ENCODE data around the gene RPS6KC1. TPM values are rescaled to one million over a fixed set of nuclear protein-coding genes. Genes with fewer than 3 reads are reported as not detected.
A peak's percentile ranks its signal among the peaks of the same experiment; 100 is the strongest.

RPS6KC1 gene
- total and polyA plus RNA-seq, 9 of the 15 experiments (the other 6 are each of a cell fraction or from before 2014, with no cell fraction given), result 4.3 to 34.6 (median 20.9) TPM

DNA sequence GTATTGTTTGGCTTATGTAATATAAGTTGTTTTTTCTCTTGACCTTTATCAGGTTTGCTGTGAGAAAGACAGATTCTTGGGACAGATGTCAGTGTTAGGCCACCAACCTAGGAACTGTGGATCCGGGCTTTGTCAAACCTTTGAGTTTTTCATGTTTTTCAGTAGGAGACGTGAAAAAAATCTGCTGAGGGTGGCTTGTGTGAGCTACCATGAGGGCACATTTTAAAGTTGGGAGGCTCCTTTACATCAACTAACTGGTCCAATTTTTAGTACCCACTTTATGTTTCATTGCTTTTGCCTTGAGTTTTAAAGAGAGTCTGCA is 801 bp downstream of the RPS6KC1 start:
- Histone ChIP-seq H3K9ac (ENCODE audit: insufficient read depth in 1 of 2, low read depth in 2 of 2, low read length in 2 of 2) (peak overlapping the region in 1 of 2 experiments; percentile 87; a peak in 2 of 4 replicates), H3K27ac (ENCODE audit: extremely low read depth, low read depth, low read length) (peak overlapping the region; percentile 92), H3K4me3 (peak overlapping the region; percentile 76), H3K9me3 (replicated peaks; ENCODE audit: control insufficient read depth, insufficient read depth, low read depth, low read length) (no peaks in the 10 kb centered on the region), H3K4me1 (replicated peaks in 1 of 2; ENCODE audit: control insufficient read depth in 2 of 2, insufficient read depth in 2 of 2, low read length in 2 of 2) (peaks cover 33 to 70% of the 10 kb centered on the region in 2 experiments), H2AFZ (ENCODE audit: low read depth, low read length) (peak overlapping the region; percentile 94; the same call in 1 of the 2 replicates), H3K27me3 (ENCODE audit: control insufficient read depth in 2 of 2, insufficient read depth in 2 of 2, low read length in 2 of 2) (no peaks in the 10 kb centered on the region), H3K4me2 (ENCODE audit: insufficient read depth, low read length) (peak overlapping the region; percentile 97), H3K9me1 (ENCODE audit: control insufficient read depth, insufficient read depth, low read length) (no peaks in the 10 kb centered on the region), H3K79me2 (ENCODE audit: control insufficient read depth, insufficient read depth, low read length) (peaks cover 61% of the 10 kb centered on the region), H4K20me1 (replicated peaks; ENCODE audit: control insufficient read depth, insufficient read depth, low read length) (no peaks in the 10 kb centered on the region), H3K36me3 (ENCODE audit: control insufficient read depth, insufficient read depth, low read length) (peaks cover 10% of the 10 kb centered on the region; the same call in 1 of the 3 replicates)
- BruUV-seq (replicated peaks), result TSS peak; percentile 72
- ChIA-PET POLR2A (interaction anchor here (1.6 to 1.8 kb wide), 2 partner anchors 13 to 19 kb away, joined by 4 to 6 read pairs; no protein-coding TSS in a partner anchor), CTCF (ENCODE audit: low intra/inter-chr PET ratio) (no interaction called here)
- peak; percentile 1; the same call in 1 of the 3 replicates for ATAC-seq
- in situ Hi-C loops (cut with MboI), result no loop called here
- no peak for DNase-seq (ENCODE audit: extremely low read depth in 1 of 4, low spot score in 3 of 4)
- 0% methylated on average over 2 of the region's 2 CpGs for WGBS (ENCODE audit: insufficient coverage, low coverage, missing lambda C conversion rate)
- intact Hi-C loops (cut with micrococcal nuclease), result loop anchor here (1.0 to 5.0 kb wide), 4 partner anchors 19 to 445 kb away; partner anchors contain the start of genes ATF3, NSL1 and TATDN3
- FAIRE-seq, result no peak
- TF ChIP-seq, protein P1, sequence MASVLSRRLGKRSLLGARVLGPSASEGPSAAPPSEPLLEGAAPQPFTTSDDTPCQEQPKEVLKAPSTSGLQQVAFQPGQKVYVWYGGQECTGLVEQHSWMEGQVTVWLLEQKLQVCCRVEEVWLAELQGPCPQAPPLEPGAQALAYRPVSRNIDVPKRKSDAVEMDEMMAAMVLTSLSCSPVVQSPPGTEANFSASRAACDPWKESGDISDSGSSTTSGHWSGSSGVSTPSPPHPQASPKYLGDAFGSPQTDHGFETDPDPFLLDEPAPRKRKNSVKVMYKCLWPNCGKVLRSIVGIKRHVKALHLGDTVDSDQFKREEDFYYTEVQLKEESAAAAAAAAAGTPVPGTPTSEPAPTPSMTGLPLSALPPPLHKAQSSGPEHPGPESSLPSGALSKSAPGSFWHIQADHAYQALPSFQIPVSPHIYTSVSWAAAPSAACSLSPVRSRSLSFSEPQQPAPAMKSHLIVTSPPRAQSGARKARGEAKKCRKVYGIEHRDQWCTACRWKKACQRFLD (CRISPR knock-in tag; IDR thresholded peaks at IDR 0.05), result no peak
- 0 out of 2 replicates have a peak, but pooled peaks have one; percentile 1 for TF ChIP-seq MTA1 (IDR thresholded peaks at IDR 0.05; ENCODE audit: borderline replicate concordance)
- TF ChIP-seq, protein P2, sequence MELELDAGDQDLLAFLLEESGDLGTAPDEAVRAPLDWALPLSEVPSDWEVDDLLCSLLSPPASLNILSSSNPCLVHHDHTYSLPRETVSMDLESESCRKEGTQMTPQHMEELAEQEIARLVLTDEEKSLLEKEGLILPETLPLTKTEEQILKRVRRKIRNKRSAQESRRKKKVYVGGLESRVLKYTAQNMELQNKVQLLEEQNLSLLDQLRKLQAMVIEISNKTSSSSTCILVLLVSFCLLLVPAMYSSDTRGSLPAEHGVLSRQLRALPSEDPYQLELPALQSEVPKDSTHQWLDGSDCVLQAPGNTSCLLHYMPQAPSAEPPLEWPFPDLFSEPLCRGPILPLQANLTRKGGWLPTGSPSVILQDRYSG (tag; conservative IDR thresholded peaks at IDR 0.05; ENCODE audit: low read depth), result 0 out of 2 replicates have a peak, but pooled peaks have one; percentile 62
- peak in 1 of 2 experiments; percentile 23; a peak in 2 of 4 replicates for TF ChIP-seq RAD21 (CRISPR knock-in tag; conservative IDR thresholded peaks at IDR 0.05 in 1 of 2, IDR thresholded peaks at IDR 0.05 in 1 of 2)
- 0 out of 2 replicates have a peak, but pooled peaks have one; percentile 5 for TF ChIP-seq RAD51 (IDR thresholded peaks at IDR 0.05; ENCODE audit: borderline replicate concordance, low read depth)
- TF ChIP-seq, protein P3, sequence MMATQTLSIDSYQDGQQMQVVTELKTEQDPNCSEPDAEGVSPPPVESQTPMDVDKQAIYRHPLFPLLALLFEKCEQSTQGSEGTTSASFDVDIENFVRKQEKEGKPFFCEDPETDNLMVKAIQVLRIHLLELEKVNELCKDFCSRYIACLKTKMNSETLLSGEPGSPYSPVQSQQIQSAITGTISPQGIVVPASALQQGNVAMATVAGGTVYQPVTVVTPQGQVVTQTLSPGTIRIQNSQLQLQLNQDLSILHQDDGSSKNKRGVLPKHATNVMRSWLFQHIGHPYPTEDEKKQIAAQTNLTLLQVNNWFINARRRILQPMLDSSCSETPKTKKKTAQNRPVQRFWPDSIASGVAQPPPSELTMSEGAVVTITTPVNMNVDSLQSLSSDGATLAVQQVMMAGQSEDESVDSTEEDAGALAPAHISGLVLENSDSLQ (IDR thresholded peaks at IDR 0.05), result 0 out of 2 replicates have a peak, but pooled peaks have one; percentile 1
- TF ChIP-seq, protein P4, sequence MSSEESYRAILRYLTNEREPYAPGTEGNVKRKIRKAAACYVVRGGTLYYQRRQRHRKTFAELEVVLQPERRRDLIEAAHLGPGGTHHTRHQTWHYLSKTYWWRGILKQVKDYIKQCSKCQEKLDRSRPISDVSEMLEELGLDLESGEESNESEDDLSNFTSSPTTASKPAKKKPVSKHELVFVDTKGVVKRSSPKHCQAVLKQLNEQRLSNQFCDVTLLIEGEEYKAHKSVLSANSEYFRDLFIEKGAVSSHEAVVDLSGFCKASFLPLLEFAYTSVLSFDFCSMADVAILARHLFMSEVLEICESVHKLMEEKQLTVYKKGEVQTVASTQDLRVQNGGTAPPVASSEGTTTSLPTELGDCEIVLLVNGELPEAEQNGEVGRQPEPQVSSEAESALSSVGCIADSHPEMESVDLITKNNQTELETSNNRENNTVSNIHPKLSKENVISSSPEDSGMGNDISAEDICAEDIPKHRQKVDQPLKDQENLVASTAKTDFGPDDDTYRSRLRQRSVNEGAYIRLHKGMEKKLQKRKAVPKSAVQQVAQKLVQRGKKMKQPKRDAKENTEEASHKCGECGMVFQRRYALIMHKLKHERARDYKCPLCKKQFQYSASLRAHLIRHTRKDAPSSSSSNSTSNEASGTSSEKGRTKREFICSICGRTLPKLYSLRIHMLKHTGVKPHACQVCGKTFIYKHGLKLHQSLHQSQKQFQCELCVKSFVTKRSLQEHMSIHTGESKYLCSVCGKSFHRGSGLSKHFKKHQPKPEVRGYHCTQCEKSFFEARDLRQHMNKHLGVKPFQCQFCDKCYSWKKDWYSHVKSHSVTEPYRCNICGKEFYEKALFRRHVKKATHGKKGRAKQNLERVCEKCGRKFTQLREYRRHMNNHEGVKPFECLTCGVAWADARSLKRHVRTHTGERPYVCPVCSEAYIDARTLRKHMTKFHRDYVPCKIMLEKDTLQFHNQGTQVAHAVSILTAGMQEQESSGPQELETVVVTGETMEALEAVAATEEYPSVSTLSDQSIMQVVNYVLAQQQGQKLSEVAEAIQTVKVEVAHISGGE (CRISPR knock-in tag; IDR thresholded peaks at IDR 0.05), result no peak
- peak; percentile 34; the same call in 1 of the 2 replicates for TF ChIP-seq KHSRP (IDR thresholded peaks at IDR 0.05)

All from K562 (cell line).